Adrenal gland (tissue), 5 donors: ENCODE results near the gene SCAPER.

ENCODE experiments used
- POLR2A ChIP-seq, 2 donors: fragments of 450-650 bp; IDR thresholded peaks; one replicate each; pipeline ENCODE4 v1.6.1; 2017; ENCODE audit warnings: antibody characterized with exemption in 2 of 2, mild to moderate bottlenecking in 2 of 2, moderate library complexity in 1 of 2
- TF ChIP-seq, protein P1 (sequence below), 6 experiments: fragments of 450-650 bp in 4 of 6; fragments of 200-600 bp in 2 of 6; sonication (generic) in 1 of 6; IDR thresholded peaks; 1 replicate in 5 of 6; 2 replicates in 1 of 6; pipeline versions ENCODE4 v1.5.1 to v1.8.0; 2016 to 2021; ENCODE audit warnings: antibody characterized with exemption in 6 of 6, mild to moderate bottlenecking in 2 of 6, moderate library complexity in 1 of 6
- donor health status: DM: no; HTN: no; CAD: no.

DNA sequence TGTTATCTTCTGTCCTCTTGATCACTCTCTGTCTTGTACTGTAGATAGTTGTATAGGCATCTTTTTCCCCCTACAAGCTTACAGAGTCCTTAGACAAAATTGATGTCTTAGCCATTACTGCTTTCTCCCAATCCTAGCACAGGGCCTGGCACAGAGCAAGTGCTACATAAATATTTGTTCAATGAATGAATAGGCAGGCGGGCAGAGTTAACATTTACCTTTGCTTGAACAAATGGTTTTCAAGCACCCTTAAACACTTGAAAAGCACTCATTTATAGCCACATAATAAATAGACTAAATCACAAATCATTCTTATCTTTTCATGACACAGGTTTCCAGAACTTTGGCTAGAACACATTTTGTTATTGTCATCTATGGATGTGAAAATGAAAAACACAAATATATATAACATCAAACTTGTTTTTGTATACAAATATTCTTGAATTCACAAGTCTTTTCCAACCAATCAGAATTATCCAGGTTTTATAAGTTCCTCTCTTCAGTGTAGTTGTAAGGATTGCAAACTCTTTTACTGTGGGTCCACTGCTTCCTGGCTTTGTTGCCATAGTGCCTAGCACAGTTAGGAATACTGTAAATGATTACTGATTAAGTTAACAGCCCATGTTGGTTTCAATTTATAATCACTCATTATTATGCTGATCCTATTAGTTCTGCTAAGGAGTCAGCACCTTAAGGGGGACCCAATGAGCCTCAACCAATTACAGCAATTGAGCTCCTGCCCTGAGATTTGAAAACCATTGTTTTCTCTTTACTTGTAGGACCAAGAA, 506.6 kb downstream of the SCAPER start:
- TF ChIP-seq, protein P1, sequence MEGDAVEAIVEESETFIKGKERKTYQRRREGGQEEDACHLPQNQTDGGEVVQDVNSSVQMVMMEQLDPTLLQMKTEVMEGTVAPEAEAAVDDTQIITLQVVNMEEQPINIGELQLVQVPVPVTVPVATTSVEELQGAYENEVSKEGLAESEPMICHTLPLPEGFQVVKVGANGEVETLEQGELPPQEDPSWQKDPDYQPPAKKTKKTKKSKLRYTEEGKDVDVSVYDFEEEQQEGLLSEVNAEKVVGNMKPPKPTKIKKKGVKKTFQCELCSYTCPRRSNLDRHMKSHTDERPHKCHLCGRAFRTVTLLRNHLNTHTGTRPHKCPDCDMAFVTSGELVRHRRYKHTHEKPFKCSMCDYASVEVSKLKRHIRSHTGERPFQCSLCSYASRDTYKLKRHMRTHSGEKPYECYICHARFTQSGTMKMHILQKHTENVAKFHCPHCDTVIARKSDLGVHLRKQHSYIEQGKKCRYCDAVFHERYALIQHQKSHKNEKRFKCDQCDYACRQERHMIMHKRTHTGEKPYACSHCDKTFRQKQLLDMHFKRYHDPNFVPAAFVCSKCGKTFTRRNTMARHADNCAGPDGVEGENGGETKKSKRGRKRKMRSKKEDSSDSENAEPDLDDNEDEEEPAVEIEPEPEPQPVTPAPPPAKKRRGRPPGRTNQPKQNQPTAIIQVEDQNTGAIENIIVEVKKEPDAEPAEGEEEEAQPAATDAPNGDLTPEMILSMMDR (IDR thresholded peaks at IDR 0.05) = no peak
- TF ChIP-seq POLR2A (IDR thresholded peaks at IDR 0.05) = no peak
